Transverse colon (tissue), 4 donors: Measurements from ENCODE around the gene GNB1L. TPM values are rescaled to one million over a fixed set of nuclear protein-coding genes. Genes with fewer than 3 reads are reported as not detected.

ENCODE experiments used
- DNase-seq: peaks from one replicate; pipeline ENCODE4 v3.0.0-alpha.2; 2019
- H3K27ac ChIP-seq, 4 donors: fragments of 200-600 bp; sonication (generic); 2 replicates each; pipeline ENCODE4 v1.5.1; 2016 to 2018; ENCODE audit warnings: inconsistent platforms in 4 of 4
- H3K27me3 ChIP-seq: fragments of 200-600 bp; sonication (generic); 2 replicates; pipeline ENCODE4 v1.5.1; 2017; ENCODE audit warnings: inconsistent platforms
- H3K36me3 ChIP-seq, 4 donors: fragments of 200-600 bp; sonication (generic); 2 replicates each; pipeline ENCODE4 v1.5.1; 2017 to 2019; ENCODE audit warnings: inconsistent platforms in 4 of 4
- H3K4me1 ChIP-seq, 4 donors: fragments of 200-600 bp; sonication (generic); 2 replicates each; pipeline ENCODE4 v1.5.1; 2017 to 2020; ENCODE audit warnings: inconsistent platforms in 4 of 4
- H3K4me3 ChIP-seq, 4 donors: fragments of 200-600 bp; sonication (generic); 1 replicate in 1 of 4; 2 replicates in 3 of 4; pipeline versions ENCODE4 v1.5.1 to v1.6.1; 2017 to 2019; ENCODE audit warnings: inconsistent platforms in 4 of 4
- H3K9me3 ChIP-seq, 2 donors: fragments of 200-600 bp; sonication (generic); 2 replicates each; pipeline ENCODE4 v1.5.1; 2017 to 2019; ENCODE audit warnings: inconsistent platforms in 2 of 2
- EP300 ChIP-seq: sonication (generic); formaldehyde crosslinking; IDR thresholded peaks from one replicate; pipeline ENCODE4 v1.6.1; 2017; ENCODE audit warnings: antibody characterized with exemption, low read depth
- POLR2A ChIP-seq: fragments of 450-650 bp; IDR thresholded peaks from one replicate; pipeline ENCODE4 v1.6.1; 2016; ENCODE audit warnings: antibody characterized with exemption, mild to moderate bottlenecking, moderate library complexity
- POLR2AphosphoS5 ChIP-seq, 3 donors: sonication (generic); formaldehyde crosslinking; IDR thresholded peaks; one replicate each; pipeline ENCODE4 v1.6.1; 2016; ENCODE audit warnings: antibody characterized with exemption in 3 of 3
- WGBS, 2 donors: methylation state at CpG; one replicate each; pipeline ENCODE4 v1.1.5; 2018; ENCODE audit warnings: low coverage in 1 of 2; 5-methylcytosine and 5-hydroxymethylcytosine counted together
- in situ Hi-C, 4 donors: fragments of 200-750 bp; cut with MboI; loops; one replicate each; pipeline versions ENCODE4 v1.15.0 to v1.15.1; 2017; ENCODE audit warnings: low sequenced_read_pairs in 3 of 4, low pct_ligation_motif_present in 1 of 4, low pct_unique_long_range_greater_than_20kb in 1 of 4
- intact Hi-C: fragments of 100-400 bp; cut with DNase I; formaldehyde crosslinking; loops from one replicate; pipeline ENCODE4 v1.15.1; 2023; ENCODE audit warnings: low total_unique reads
- total RNA-seq, 4 donors: library from RNA; depleted of rRNA; stranded (reverse); fragments of >200 nt; gene quantifications; one replicate each; pipeline ENCODE4 v1.1.0, GENCODE V29; 2016
- TF ChIP-seq, protein P1 (sequence below), 5 experiments: fragments of 200-600 bp in 3 of 5; fragments of 450-650 bp in 2 of 5; sonication (generic) in 3 of 5; IDR thresholded peaks; 1 replicate in 2 of 5; 2 replicates in 3 of 5; pipeline ENCODE4 v1.5.1; 2016 to 2017; ENCODE audit warnings: antibody characterized with exemption in 5 of 5, inconsistent platforms in 3 of 5, mild to moderate bottlenecking in 2 of 5, moderate library complexity in 1 of 5

Gene GNB1L
- total RNA-seq, 4 donors from 2014 or later, result 0.80 to 4.8 (median 2.8) TPM

DNA sequence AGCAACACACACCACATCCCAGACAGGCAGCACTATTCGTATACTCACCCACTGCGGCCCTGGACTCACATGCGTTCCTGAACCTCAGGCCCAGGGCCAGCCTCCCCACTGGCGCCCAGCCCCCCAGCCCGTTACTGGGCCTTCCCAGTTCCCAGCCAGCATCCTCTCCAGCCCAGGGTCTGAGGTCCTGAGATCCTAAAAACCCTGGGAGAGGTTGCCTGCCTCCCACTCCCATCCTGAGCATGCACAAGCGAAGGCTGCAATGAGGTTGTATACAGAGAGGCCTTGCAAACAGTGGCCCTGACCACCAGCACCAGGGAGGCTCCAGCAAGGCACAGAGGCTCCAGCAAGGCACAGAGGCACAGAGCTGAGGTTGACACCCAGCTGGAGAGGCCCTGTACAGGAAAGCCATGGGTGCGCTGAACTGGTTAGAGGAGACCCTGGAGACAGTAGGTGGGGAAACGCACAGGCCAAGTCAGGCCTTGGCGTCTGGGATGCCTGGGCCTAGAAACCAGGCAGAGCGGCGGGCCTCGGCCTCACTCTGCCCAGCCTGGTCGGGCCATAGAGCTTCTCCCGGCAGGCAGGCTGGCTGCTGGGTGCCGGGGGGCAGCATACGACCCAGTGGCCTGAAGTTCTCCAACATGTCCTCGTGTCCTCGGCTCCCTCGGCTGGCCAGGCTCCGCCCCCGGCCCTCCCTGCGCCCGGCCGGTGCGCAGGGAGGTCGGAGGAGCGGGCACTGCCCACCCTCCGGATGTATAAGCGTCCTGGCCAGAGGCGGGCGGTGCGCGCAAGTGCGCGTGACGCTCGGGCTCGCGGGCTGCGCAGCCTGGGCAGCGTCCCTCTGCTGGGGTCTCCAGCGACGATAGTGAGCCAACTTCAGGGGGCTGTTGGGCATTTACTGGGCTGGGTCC, 96.4 kb downstream of the GNB1L start:
- no peak for TF ChIP-seq POLR2A
- no peak for TF ChIP-seq EP300
- TF ChIP-seq POLR2AphosphoS5 (IDR thresholded peaks at IDR 0.05), result no peak
- TF ChIP-seq, protein P1, sequence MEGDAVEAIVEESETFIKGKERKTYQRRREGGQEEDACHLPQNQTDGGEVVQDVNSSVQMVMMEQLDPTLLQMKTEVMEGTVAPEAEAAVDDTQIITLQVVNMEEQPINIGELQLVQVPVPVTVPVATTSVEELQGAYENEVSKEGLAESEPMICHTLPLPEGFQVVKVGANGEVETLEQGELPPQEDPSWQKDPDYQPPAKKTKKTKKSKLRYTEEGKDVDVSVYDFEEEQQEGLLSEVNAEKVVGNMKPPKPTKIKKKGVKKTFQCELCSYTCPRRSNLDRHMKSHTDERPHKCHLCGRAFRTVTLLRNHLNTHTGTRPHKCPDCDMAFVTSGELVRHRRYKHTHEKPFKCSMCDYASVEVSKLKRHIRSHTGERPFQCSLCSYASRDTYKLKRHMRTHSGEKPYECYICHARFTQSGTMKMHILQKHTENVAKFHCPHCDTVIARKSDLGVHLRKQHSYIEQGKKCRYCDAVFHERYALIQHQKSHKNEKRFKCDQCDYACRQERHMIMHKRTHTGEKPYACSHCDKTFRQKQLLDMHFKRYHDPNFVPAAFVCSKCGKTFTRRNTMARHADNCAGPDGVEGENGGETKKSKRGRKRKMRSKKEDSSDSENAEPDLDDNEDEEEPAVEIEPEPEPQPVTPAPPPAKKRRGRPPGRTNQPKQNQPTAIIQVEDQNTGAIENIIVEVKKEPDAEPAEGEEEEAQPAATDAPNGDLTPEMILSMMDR (IDR thresholded peaks at IDR 0.05), result no peak
- H3K9me3 ChIP-seq, result no peaks in the 10 kb centered on the region
- H3K27me3 ChIP-seq, result peaks cover 94% of the 10 kb centered on the region
- 74 to 80% methylated on average over 1 to 20 of the region's 43 CpGs for WGBS, 2 donors
- no peaks in the 10 kb centered on the region for H3K36me3 ChIP-seq
- intact Hi-C loops, result no loop called here
- H3K4me1 ChIP-seq, result peaks cover 9 to 40% (median 17%) of the 10 kb centered on the region in 4 donors
- H3K27ac ChIP-seq, result no peak overlapping the region
- in situ Hi-C loops, result no loop called here
- H3K4me3 ChIP-seq, result no peak overlapping the region
- DNase-seq, result no peak

DNA sequence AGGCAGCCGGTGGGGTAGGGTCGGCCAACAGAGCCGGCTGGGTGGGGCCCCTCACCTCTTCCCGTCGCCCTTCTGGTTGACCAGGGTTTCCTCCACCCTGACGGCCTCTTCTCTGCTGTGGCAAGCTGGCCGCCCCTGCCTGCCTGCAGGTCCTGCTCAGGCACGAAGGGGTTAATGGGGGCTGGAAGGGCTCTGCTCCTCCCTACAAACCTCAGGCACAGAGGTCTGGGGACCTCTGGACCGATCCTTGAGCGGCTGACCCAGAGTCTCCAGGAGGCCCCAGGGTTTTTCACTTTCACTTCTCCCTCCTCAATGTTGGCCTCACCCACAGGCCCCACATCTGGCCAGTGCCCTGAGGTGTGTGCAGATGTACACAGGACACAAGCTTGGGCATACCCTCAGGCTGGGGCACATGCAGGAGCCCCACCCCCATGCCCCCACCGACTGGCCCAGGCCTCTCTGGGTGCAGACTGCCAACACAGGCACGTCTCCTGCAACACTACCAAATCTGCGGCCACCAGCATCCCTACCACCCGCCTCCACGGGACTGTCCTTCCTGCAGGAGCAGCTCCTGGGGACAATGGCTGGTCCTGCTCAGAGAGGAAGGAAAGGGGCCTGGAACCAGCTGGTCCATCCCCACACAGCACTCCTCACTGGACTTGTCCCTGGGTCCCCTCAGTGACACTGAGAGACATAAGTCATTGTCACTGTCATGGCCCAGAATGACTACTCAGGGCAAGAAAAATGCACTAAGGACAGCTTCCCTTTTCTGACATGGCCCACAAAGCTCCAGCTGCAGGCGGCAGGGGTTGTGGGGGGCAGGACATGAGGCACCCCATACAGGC, 97.3 kb downstream of the GNB1L start:
- in situ Hi-C loops, result no loop called here
- H3K4me3 ChIP-seq, result peak overlapping the region in 2 of 4 donors; percentile 19 to 40
- WGBS, 2 donors, result 43% methylated on average over 9 of the region's 16 CpGs; no CpG with 5 or more reads in 1 of the 2 donors
- H3K36me3 ChIP-seq, result no peaks in the 10 kb centered on the region
- H3K9me3 ChIP-seq, result no peaks in the 10 kb centered on the region
- peak; percentile 16 for DNase-seq
- no peak overlapping the region for H3K27ac ChIP-seq
- H3K4me1 ChIP-seq, result peaks cover 9 to 40% (median 17%) of the 10 kb centered on the region in 4 donors
- intact Hi-C loops, result no loop called here
- no peak for TF ChIP-seq EP300
- TF ChIP-seq POLR2AphosphoS5 (IDR thresholded peaks at IDR 0.05), result no peak
- TF ChIP-seq, protein P1 (IDR thresholded peaks at IDR 0.05), result no peak
- TF ChIP-seq POLR2A, result no peak
- H3K27me3 ChIP-seq, result peaks cover 92% of the 10 kb centered on the region

DNA sequence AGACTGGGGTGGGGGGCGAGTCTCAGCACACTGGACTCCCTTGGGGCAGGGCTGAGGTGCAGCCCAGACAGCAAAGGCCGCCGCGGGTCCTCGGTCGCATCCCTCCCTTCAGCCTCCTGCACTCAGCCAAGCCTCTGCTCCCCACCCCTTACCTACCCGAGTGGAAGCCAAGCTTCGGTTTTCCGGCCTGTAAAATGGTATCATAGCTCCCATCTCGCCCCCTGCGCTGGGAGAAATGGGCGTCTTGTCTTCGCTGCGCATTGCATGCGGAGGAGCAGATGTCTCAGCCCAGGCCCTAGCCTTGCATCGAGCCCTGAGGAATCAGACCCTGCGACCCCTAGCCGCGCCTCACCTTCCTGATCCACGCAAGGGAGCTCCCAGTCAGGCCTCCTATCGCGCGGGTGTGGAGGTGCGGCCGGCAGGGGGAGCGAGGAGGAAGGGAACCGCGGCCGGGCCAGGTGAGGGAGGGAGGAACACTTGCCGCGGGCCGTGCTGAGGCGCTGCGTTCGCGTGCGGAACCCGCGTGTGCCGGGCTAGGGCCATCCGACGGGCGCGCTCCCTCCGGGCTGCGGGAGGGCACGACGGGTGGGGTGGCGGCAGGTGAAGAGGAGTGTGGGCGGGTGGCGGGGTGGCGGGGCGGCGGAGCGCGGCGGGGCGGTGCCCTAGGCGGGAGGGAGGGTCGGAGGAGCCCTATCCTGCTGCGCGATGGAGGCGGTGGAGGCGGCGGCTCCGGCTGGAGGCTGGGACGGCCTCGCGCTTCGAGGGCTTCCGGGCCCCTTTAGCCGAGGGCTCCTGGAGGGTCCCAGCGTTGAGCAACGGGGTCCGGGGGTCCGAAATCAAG, 98.2 kb downstream of the GNB1L start:
- TF ChIP-seq, protein P1 (IDR thresholded peaks at IDR 0.05), result peak; percentile 45 to 74 (median 49)
- TF ChIP-seq POLR2A, result no peak
- Histone ChIP-seq H3K27ac (no peak overlapping the region), H3K9me3 (no peaks in the 10 kb centered on the region), H3K27me3 (peaks cover 92% of the 10 kb centered on the region), H3K36me3 (no peaks in the 10 kb centered on the region), H3K4me1 (peaks cover 9 to 40% (median 17%) of the 10 kb centered on the region in 4 donors), H3K4me3 (peak overlapping the region in 2 of 4 donors; percentile 19 to 40)
- peak; percentile 71 for DNase-seq
- intact Hi-C loops, result no loop called here
- in situ Hi-C loops, result no loop called here
- 8% methylated on average over 20 of the region's 76 CpGs; no CpG with 5 or more reads in 1 of the 2 donors for WGBS, 2 donors
